Adrenal gland (tissue), 12 donors: ENCODE measurements around the gene SPIRE1. TPM values are rescaled to one million over a fixed set of nuclear protein-coding genes. Genes with fewer than 3 reads are reported as not detected.

ENCODE experiments used
- DNase-seq, 7 donors: peaks; one replicate each; pipeline ENCODE4 v3.0.0-alpha.2; 2019 to 2020
- H3K27ac ChIP-seq, 5 donors: fragments of 200-600 bp; sonication (generic) in 4 of 5; 1 replicate in 3 of 5; 2 replicates in 2 of 5; pipeline versions ENCODE4 v1.5.1 to v1.8.0; 2016 to 2020; ENCODE audit warnings: mild to moderate bottlenecking in 1 of 5
- H3K27me3 ChIP-seq: fragments of 200-600 bp; 2 replicates; pipeline ENCODE4 v1.8.0; 2021
- H3K36me3 ChIP-seq, 2 donors: fragments of 200-600 bp; replicated peaks in 1 of 2; 1 replicate in 1 of 2; 2 replicates in 1 of 2; pipeline versions ENCODE4 v1.5.1 to v1.8.0; 2018 to 2022
- H3K4me1 ChIP-seq, 2 donors: fragments of 200-600 bp; replicated peaks in 1 of 2; 1 replicate in 1 of 2; 2 replicates in 1 of 2; pipeline versions ENCODE4 v1.5.1 to v1.8.0; 2018 to 2021
- H3K4me3 ChIP-seq, 4 donors: fragments of 200-600 bp; sonication (generic) in 3 of 4; one replicate each; pipeline ENCODE4 v1.5.1; 2016 to 2018
- H3K9me3 ChIP-seq, 3 donors: fragments of 200-600 bp; sonication (generic) in 1 of 3; replicated peaks in 1 of 3; 1 replicate in 2 of 3; 2 replicates in 1 of 3; pipeline versions ENCODE4 v1.5.1 to v1.8.0; 2016 to 2021
- POLR2A ChIP-seq, 2 donors: fragments of 450-650 bp; IDR thresholded peaks; one replicate each; pipeline ENCODE4 v1.6.1; 2017; ENCODE audit warnings: antibody characterized with exemption in 2 of 2, mild to moderate bottlenecking in 2 of 2, moderate library complexity in 1 of 2
- WGBS, 4 donors: extraction: QIAGEN DNeasy Blood & Tissue Kit in 2 of 4; methylation state at CpG; one replicate each; pipeline versions ENCODE4 v1.1.5 to v1.1.7; 2013 to 2017; 5-methylcytosine and 5-hydroxymethylcytosine counted together
- intact Hi-C, 2 donors: fragments of 100-400 bp; cut with DNase I; formaldehyde crosslinking; loops; one replicate each; pipeline versions ENCODE4 v1.14.1 to v1.15.0; 2022 to 2023
- polyA plus RNA-seq, 3 donors: library from polyadenylated mRNA; stranded (reverse); fragments of 200-250 nt in 2 of 3; fragments of 350-450 nt in 1 of 3; fragmentation: Illumina TruSeq in 1 of 3; extraction: RNeasy Lipid Tissue Mini Kit (QIAGEN cat#74804) in 1 of 3; gene quantifications; one replicate each; pipeline ENCODE4 v1.2.3, GENCODE V29; 2013 to 2014
- total RNA-seq, 9 donors: library from RNA; depleted of rRNA in 4 of 9; stranded (reverse); fragments of >200 nt in 4 of 9; fragments of 120-200 nt in 1 of 9; fragmentation: NEBNext Ultra II Directional in 1 of 9; extraction: Animal tissue kit (Norgen Biotek cat#: 25700) in 1 of 9; gene quantifications; one replicate each; pipeline versions ENCODE4 v1.1.0 to v1.2.4, GENCODE V29; 2013 to 2023
- TF ChIP-seq, protein P1 (sequence below), 6 experiments: fragments of 450-650 bp in 4 of 6; fragments of 200-600 bp in 2 of 6; sonication (generic) in 1 of 6; IDR thresholded peaks; 1 replicate in 5 of 6; 2 replicates in 1 of 6; pipeline versions ENCODE4 v1.5.1 to v1.8.0; 2016 to 2021; ENCODE audit warnings: antibody characterized with exemption in 6 of 6, mild to moderate bottlenecking in 2 of 6, moderate library complexity in 1 of 6
- donor health status: healthy with polysubstance abuse.
- donor health status: Bipolar disorder and iron deficiency.
- donor health status: DM: yes; HTN: yes; CAD: no.
- donor health status: DM: no; HTN: no; CAD: no.
- donor health status: DM: no; HTN: no; CAD: no.
- donor health status: DM: yes; HTN: yes; CAD: no.

Gene SPIRE1
- total and polyA plus RNA-seq, 12 donors, result 11.7 to 74.0 (median 45.6) TPM

- intact Hi-C loops, result no loop called here
- no peak overlapping the region for H3K4me3 ChIP-seq
Observed at GRCh38 chr18:12424252-12424651, 233.7 kb downstream of the SPIRE1 start.

DNA sequence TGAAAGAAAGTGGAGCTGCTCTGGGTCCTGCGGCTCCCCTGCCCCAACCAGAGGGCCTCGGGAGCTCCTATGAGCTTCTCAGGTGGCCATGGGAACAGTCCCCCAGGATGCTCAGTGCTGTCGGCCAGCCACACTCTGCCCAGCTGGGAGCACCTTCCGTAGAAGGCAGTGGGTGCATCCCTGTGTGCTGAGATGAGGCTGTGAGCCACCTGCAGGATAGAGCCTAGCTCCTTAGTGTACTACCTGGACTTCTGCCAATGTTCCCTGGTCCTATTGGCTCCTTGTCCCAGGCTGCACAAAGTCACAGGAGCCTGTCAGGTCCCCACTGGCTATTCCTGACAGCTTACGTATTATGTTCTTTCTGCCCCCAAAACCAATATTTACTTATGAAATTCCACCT, 234.1 kb downstream of the SPIRE1 start:
- Histone ChIP-seq H3K9me3 (no peaks in the 10 kb centered on the region), H3K4me3 (no peak overlapping the region), H3K4me1 (no peaks in the 10 kb centered on the region), H3K27ac (no peak overlapping the region), H3K27me3 (no peaks in the 10 kb centered on the region), H3K36me3 (no peaks in the 10 kb centered on the region)
- intact Hi-C loops, result no loop called here
- no peak for TF ChIP-seq POLR2A (IDR thresholded peaks at IDR 0.05)
- TF ChIP-seq, protein P1, sequence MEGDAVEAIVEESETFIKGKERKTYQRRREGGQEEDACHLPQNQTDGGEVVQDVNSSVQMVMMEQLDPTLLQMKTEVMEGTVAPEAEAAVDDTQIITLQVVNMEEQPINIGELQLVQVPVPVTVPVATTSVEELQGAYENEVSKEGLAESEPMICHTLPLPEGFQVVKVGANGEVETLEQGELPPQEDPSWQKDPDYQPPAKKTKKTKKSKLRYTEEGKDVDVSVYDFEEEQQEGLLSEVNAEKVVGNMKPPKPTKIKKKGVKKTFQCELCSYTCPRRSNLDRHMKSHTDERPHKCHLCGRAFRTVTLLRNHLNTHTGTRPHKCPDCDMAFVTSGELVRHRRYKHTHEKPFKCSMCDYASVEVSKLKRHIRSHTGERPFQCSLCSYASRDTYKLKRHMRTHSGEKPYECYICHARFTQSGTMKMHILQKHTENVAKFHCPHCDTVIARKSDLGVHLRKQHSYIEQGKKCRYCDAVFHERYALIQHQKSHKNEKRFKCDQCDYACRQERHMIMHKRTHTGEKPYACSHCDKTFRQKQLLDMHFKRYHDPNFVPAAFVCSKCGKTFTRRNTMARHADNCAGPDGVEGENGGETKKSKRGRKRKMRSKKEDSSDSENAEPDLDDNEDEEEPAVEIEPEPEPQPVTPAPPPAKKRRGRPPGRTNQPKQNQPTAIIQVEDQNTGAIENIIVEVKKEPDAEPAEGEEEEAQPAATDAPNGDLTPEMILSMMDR (IDR thresholded peaks at IDR 0.05), result no peak
- 80 to 90% (median 88%) methylated on average over 2 to 5 of the region's 5 CpGs for WGBS, 4 donors
- no peak for DNase-seq

More at GRCh38 chr18:12424252-12424651, 233.7 kb downstream of the SPIRE1 start:
- H3K36me3 ChIP-seq, result no peaks in the 10 kb centered on the region
- 87 to 93% (median 91%) methylated on average over 4 of the region's 4 CpGs for WGBS, 4 donors
- TF ChIP-seq, protein P1 (IDR thresholded peaks at IDR 0.05), result no peak
- TF ChIP-seq POLR2A (IDR thresholded peaks at IDR 0.05), result no peak
- no peak for DNase-seq
- H3K27me3 ChIP-seq, result no peaks in the 10 kb centered on the region
- no peaks in the 10 kb centered on the region for H3K4me1 ChIP-seq
- no peak overlapping the region for H3K27ac ChIP-seq
- no peaks in the 10 kb centered on the region for H3K9me3 ChIP-seq

DNA sequence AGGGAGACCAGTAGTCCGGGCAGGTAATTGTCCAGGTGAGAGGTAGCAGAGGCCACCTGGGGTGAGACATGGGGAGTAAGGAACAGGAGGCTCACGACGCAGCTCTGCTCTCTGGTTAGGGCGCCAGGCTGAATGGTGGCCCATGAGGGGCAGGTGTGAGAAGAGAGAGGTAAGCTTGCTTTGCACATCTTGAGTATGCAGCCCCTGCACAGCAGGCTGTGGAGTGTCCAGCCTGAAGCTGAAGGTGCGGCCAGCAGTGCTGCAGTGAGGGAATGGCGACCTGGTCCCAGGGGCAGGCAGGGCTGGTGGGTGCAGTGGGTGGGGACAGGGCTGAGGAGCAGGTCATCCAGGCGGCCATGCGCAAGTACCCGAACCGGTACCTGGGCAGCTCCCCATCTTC, 234.5 kb downstream of the SPIRE1 start:
- WGBS, 4 donors, result 92 to 98% (median 96%) methylated on average over 5 to 10 of the region's 10 CpGs
- TF ChIP-seq, protein P1 (IDR thresholded peaks at IDR 0.05), result no peak
- TF ChIP-seq POLR2A (IDR thresholded peaks at IDR 0.05), result no peak
- no peaks in the 10 kb centered on the region for H3K4me1 ChIP-seq
- H3K9me3 ChIP-seq, result no peaks in the 10 kb centered on the region
- intact Hi-C loops, result no loop called here
- no peaks in the 10 kb centered on the region for H3K27me3 ChIP-seq
- no peak overlapping the region for H3K4me3 ChIP-seq
- H3K36me3 ChIP-seq, result no peaks in the 10 kb centered on the region
- H3K27ac ChIP-seq, result no peak overlapping the region
- DNase-seq, result no peak

- Histone ChIP-seq H3K4me1 (no peaks in the 10 kb centered on the region), H3K36me3 (no peaks in the 10 kb centered on the region), H3K27ac (no peak overlapping the region), H3K9me3 (no peaks in the 10 kb centered on the region), H3K4me3 (no peak overlapping the region), H3K27me3 (no peaks in the 10 kb centered on the region)
- no peak for TF ChIP-seq POLR2A (IDR thresholded peaks at IDR 0.05)
- TF ChIP-seq, protein P1 (IDR thresholded peaks at IDR 0.05), result no peak
- 80 to 84% (median 82%) methylated on average over 7 to 9 of the region's 9 CpGs for WGBS, 4 donors
- no peak for DNase-seq
- intact Hi-C loops, result no loop called here
Observed at GRCh38 chr18:12422936-12423335, 235.0 kb downstream of the SPIRE1 start.
